AML-193 (cell line): Measurements from ENCODE around the gene PGBD4.
"Not testable (repeated sequence)": the region's sequence is repeated elsewhere in the genome, so short reads cannot be mapped to it uniquely, and the experiment has no call there.

Source experiments
- DNase-seq, 2 experiments: peaks; one replicate each; lab custom pipeline; 2025; lab: John Stamatoyannopoulos, UW

The PGBD4 gene

DNA sequence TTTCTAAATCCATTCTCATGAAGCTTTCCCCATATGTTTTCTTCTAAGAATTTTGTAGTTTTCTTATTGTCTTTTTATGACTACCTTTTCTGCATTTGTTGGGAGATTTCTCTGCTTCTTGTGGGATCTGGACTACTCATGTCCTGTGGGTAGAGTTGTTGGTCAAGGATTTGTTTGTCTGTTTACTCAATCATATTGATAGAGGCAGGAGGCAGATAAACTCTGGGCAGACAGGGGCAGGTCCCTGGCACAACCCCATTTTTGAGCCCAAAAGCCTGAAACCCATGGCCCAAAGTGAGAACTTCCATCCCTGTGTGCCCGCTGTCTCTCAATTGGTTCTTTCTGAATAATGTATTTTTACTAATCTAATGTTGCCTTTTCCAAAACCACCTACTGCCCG lies 12.3 kb downstream of the PGBD4 start:
- DNase-seq, result no peak

DNA sequence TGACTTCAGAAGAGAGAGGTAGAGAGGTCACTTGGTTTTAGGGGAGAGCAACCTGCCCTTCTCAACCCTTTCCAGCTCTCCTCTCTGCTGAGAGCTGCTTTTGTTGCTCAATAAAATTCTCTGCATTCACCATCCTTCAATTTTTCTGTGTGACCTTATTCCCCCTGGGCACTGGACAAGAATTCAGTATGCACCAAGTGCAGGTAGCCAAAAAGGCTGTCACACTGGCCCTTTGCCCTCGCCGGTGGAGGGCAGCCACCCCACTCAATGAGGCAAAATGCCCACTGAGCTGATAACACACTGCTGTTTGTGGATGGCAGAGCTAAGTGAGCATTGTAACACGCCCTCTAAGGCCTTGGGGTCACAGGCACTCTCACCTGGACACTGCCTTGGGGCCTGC lies 12.9 kb downstream of the PGBD4 start:
- DNase-seq, result no peak

DNA sequence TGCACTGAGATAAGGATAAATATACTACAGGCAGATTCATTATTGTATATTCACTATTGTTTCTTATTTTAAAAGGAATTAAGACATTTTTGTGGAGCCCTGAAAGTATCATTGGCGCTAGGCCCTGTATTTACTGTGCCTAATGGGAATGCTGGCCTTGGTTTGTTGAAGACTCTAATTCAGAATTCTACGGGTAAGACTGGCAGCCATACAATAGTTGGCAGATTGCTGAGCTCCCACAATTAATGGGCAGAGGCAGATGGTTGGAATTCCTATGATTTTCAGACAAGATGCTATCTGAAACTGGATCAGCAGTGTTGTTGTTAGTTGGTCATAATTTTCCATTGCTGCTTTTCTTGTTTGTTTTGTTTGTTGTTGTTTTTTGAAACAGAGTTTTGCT lies 14.7 kb downstream of the PGBD4 start:
- no peak for DNase-seq

DNA sequence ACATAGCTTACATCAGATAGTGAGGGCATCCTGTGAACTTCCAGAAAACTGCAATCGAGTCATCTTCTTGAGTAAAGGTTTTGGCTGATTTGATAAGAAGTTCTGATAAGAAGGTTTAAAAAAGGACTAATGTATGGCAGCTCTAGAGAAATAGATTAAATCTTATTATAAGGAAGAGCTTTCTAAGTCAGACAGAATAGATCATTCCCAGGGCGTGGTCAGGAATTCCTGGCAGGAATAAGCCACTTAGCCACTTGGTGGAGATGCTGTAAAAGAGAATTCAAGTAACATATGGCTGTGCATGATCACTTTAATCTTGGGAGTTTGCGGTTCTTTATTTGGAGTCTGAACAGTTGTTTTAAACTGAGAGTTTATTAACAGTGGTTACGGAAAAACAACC lies 17.4 kb downstream of the PGBD4 start:
- DNase-seq, result no peak

DNA sequence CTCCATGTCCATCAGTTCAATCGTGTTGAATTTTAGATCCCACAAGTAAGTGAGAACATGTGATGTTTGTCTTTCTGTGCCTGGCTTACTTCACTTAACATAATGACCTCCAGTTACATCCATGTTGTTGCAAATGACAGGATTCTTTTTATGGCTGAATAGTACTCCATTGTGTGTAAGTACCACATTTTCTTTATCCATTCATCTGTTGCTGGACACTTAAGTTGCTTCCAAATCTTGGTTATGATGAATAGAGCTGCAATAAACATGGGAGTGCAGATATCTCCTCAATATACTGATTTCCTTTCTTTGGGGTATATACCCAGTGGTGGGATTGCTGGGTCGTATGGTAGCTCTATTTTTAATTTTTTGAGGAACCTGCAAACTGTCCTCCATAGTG lies 18.5 kb downstream of the PGBD4 start:
- DNase-seq, result not testable (repeated sequence)

DNA sequence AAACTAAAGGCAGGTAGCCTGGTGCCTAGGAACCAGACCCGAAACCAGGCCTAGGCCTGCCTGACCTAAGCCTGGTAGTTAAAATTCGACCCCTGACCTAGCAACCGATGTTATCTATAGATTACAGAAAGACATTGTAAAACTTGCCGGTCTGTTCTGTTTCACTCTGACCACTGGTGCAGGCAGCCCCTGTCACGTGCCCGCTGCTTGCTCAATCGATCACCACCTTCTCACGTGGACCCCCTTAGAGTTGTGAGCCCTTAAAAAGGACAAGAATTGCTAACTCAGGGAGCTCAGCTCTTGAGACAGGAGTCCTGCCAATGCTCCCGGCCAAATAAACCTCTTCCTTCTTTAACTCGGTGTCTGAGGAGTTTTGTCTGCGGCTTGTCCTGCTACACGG lies 19.9 kb downstream of the PGBD4 start:
- not testable (repeated sequence) for DNase-seq

DNA sequence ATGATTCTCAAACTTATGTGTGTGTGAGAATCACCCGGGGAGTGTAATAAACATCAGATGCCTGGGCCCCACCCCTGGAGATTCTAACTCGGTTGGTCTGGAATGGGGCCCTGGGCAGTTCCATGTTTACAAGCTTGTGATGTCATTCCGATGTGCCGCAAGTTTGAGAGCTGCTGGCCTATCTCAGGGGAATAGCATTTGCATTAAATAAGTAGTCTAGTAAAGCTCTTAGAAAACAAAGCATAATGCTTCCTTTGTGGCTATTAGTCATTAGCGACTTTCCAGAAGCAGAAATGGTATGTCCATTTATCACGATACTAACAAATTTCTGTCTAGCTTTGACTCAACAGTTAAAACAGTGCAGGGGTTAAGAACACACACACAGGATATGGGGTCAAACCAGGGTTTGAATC lies 20.9 kb downstream of the PGBD4 start:
- DNase-seq, result no peak

DNA sequence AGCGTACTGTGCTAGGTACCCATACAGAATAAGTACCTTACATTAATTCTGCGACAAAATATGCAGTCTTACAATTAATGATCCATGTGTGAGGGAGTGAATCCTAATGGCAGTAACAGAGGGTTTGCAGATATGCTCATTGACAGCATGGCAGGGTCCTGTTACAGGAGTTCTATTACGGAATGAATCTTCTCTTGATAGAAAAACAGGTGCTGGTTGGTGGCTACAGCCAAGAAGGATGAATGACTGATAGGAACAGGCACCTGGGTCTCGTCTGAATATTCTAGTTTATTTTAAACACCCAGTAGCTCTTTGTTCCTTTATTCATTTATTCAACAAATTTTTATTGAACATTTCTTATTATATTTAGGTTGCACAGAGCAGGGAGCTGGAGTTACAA lies 22.8 kb downstream of the PGBD4 start:
- no peak for DNase-seq

DNA sequence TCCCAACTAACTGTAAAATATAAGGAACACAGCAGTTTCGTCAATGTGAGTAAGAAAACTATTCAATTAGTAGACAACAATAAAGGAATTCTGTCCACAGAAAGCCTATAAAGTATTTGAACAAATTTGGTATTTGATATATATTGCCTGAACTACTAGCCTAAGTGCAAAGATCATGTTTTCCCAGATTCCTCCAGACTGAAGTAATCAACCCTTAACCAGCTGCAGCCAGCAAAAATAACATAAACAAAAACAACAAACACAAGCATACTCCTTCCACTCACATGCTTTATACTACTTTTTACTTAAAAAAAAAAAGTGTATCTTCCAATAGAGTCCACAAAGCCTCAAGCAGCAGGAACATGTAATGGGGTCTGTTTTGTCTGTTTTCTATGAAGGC lies 24.1 kb downstream of the PGBD4 start:
- DNase-seq, result no peak

DNA sequence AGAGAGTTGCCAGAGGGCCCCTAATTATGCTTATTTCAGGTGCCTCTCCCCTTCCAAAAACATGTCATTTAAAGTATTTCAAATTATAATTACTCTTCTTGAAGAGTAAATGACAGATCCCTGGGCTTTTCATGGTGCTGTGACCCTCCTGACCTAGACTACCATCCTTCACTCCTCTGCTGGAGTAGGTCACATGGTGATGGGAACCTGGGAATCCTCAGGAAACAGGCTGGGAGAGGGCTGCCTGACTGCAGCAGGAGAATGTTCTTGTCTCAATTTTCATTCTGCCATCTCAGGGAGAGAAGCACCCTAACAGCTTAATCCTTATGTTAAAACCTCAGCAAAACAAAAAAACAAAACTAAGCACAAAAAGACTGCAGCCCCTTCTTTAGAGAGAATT lies 24.6 kb downstream of the PGBD4 start:
- DNase-seq, result no peak

DNA sequence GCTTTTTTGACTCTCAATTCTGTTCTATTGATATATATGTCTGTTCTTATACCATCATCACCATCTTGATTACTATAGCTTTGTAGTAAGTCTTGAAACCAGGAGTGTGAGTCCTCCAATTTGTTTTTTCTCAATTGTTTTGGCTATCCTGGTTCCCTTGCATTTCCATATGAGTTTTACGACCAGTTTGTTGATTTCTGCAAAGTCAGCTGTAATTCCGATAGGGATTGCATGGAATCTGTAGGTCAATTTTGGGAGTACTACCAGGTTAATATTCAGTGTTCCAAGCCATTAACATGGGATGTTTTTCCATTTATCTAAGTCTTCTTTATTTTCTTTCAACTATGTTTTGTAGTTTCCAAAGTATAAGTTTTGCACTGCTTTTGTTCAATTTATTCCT lies 27.0 kb downstream of the PGBD4 start:
- no peak for DNase-seq

DNA sequence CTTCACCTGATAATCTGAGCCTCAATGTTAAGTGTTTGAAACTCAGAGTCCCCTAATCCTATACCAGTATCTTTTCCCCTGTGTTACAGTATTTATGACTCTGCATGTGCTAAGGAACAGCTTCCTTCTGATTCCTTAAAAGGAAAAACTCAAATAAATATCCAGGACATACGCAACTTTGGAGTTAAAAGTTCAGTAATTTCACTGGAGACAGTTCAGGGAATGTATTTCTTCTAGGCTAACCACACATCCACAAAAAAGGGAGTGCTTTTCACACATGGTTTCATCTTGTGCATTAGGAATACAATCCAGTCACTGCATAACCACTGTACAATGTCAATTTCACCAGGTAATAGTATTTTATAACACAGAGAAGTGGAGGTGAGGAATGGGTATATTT lies 31.0 kb downstream of the PGBD4 start:
- no peak for DNase-seq

DNA sequence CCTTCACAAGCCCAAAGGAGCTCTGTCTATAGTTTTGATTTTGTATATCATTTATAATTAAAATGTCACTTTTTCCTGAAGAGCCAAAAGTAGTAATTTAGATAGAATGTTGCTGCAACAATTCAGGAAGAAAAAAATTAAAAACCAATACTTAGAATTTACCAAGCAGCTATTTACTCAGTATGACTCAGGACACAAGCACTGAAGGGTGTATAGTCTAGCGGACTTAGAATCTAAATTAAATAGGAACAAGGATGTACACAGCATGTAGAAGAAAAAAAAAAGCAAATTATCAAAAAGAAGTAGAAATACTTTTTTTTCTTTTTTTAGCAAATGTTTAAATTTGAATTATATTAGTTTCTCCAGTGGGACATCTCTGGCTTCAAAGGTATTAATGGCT lies 31.6 kb downstream of the PGBD4 start:
- DNase-seq, result no peak

DNA sequence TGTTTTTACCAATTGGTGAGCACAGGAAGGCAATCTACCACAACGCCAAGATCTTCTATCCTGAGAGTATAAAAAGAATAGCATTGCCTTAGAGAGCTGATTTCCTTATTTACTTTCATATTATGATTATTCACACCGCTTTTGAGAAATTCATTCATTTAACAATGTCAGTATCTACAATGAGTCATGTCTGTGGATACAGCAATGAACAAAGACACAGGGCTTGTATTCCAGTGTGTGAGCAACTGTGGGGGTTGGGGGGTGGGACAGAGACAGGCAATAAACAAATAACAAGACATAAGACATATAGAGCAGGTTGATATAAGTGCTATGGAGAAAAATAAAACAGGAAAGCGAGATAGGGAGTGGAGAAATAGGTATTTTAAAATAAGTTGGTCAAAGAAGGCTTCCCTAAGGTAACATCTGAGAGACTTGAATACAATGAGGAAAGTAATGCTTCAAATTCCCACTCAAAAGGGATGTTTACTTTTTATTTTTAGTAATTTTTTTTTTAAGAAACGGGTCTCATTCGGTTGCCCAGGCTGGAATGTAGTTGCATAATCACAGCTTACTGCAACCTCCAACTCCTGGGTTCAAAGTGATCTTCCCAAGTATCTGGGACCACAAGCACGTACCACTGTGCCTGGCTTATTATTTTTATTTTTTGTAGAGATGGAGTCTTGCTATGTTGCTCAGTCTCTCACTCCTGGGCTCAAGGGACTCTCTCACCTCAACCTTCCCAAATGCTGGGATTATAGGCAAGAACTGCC lies 45.7 kb downstream of the PGBD4 start:
- no peak for DNase-seq

DNA sequence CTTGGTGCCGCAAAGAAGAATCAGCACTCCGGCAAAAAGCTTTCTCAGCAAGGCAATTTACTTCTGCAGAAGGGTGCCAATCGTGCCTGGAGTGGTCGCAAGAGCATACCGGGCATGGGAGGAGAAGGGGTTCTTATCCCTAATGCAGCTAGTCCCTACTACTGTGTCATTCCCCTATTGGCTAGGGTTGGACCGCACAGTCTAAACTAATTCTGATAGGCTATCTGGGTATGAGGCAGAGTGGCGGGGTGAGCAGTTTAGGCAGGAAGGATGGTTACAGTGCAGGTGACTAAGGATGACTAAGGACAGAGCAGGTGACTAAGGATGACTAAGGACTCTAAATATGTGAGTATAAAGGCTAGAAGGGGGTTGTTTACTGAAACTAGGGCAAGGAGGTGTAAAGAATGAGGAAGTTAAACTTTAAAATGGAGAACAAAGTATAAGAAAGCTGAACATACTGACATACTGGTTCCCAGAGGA lies 52.9 kb downstream of the PGBD4 start:
- DNase-seq, result peak in 1 of 2 experiments; percentile 3

DNA sequence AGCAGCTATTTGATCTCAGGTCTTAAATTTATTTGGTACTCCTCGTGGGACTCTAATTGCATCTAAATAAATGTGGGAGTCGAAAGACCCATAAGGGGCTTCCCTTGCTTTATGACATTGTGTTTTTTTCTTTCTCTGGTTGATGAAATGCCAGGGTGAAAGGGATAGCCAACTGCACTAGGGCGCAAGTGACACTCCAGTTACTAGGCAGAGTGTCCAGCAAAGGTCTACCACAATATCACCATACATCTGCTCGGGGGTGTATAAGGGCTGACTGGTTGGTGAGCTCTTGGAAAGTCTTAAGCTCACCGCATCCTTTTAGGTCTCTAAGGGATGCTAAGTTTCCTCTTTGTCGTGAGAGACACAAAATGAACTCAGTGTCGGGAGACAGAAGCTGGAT lies 54.0 kb downstream of the PGBD4 start:
- DNase-seq, result no peak
